HEK293 (cell line): ENCODE measurements around the gene MLLT3.
A peak's percentile ranks its signal among the peaks of the same experiment; 100 is the strongest.

ENCODE experiments used
- CTCF ChIA-PET: fragments of 350-600 bp; formaldehyde crosslinking; extraction: SDS; loops from one replicate; lab custom pipeline; 2021; ENCODE audit warnings: antibody characterized with exemption; lab: Yijun Ruan, JAX
- POLR2A ChIA-PET: fragments of 300-600 bp; formaldehyde crosslinking; extraction: SDS; loops from one replicate; lab custom pipeline; 2020; ENCODE audit warnings: antibody characterized with exemption, inconsistent platforms; lab: Yijun Ruan, JAX
- H3K27ac ChIP-seq: fragments of 200-500 bp; sonication (Bioruptor generic); 2 replicates; pipeline ENCODE4 v1.5.1; 2014; ENCODE audit warnings: low read depth, low read length, control low read depth, inconsistent platforms; ENCODE audit errors: extremely low read depth
- H3K36me3 ChIP-seq, 2 experiments: fragments of 200-500 bp in 1 of 2; sonication (Bioruptor generic) in 1 of 2; 1 replicate in 1 of 2; 2 replicates in 1 of 2; pipeline ENCODE4 v1.5.1; 2014 to 2017; ENCODE audit warnings: inconsistent platforms in 2 of 2, low read length in 2 of 2; ENCODE audit not compliant: control insufficient read depth in 2 of 2, insufficient read depth in 1 of 2
- H3K4me1 ChIP-seq: fragments of 200-500 bp; sonication (Bioruptor generic); 2 replicates; pipeline ENCODE4 v1.5.1; 2014; ENCODE audit warnings: mild to moderate bottlenecking, low read length, inconsistent platforms; ENCODE audit not compliant: control insufficient read depth, insufficient read depth
- H3K4me3 ChIP-seq: 2 replicates; pipeline ENCODE4 v1.5.1; 2011; ENCODE audit warnings: low read depth, mild to moderate bottlenecking, control low read depth, low read length, moderate library complexity
- H3K9me3 ChIP-seq: fragments of 200-500 bp; sonication (Bioruptor generic); 2 replicates; pipeline ENCODE4 v1.5.1; 2014; ENCODE audit warnings: low read depth, low read length, inconsistent platforms; ENCODE audit not compliant: control insufficient read depth, insufficient read depth
- MYNN ChIP-seq: fragments of 450-650 bp; formaldehyde crosslinking; IDR thresholded peaks from 2 replicates; pipeline ENCODE4 v1.5.1; 2016; ENCODE audit warnings: missing biosample characterization, missing genetic modification characterization, borderline replicate concordance
- OSR2 ChIP-seq: fragments of 450-650 bp; formaldehyde crosslinking; IDR thresholded peaks from 2 replicates; pipeline ENCODE4 v1.5.1; 2016; ENCODE audit warnings: missing biosample characterization, missing genetic modification characterization
- PRDM1 ChIP-seq: fragments of 450-650 bp; formaldehyde crosslinking; IDR thresholded peaks from 2 replicates; pipeline ENCODE4; 2016; ENCODE audit warnings: missing biosample characterization, missing genetic modification characterization
- PRDM10 ChIP-seq: fragments of 450-650 bp; formaldehyde crosslinking; IDR thresholded peaks from 2 replicates; pipeline ENCODE4 v1.5.1; 2016; ENCODE audit warnings: missing biosample characterization, missing genetic modification characterization
- ZBTB17 ChIP-seq: fragments of 450-650 bp; formaldehyde crosslinking; IDR thresholded peaks from 2 replicates; pipeline ENCODE4 v1.5.1; 2016; ENCODE audit warnings: missing biosample characterization, missing genetic modification characterization
- ZBTB44 ChIP-seq: fragments of 450-650 bp; IDR thresholded peaks from 2 replicates; pipeline ENCODE4 v1.5.1; 2018; ENCODE audit warnings: missing biosample characterization, mild to moderate bottlenecking, missing genetic modification characterization
- ZNF121 ChIP-seq: fragments of 450-650 bp; formaldehyde crosslinking; IDR thresholded peaks from 2 replicates; pipeline ENCODE4 v1.5.1; 2016; ENCODE audit warnings: missing biosample characterization, missing genetic modification characterization
- ZNF148 ChIP-seq: fragments of 450-650 bp; formaldehyde crosslinking; IDR thresholded peaks from 2 replicates; pipeline ENCODE4 v1.5.0; 2017; ENCODE audit warnings: missing biosample characterization, missing genetic modification characterization, borderline replicate concordance
- ZNF398 ChIP-seq: fragments of 450-650 bp; formaldehyde crosslinking; IDR thresholded peaks from 2 replicates; pipeline ENCODE4 v1.5.1; 2017; ENCODE audit warnings: missing biosample characterization, missing genetic modification characterization
- ZNF449 ChIP-seq: fragments of 450-650 bp; formaldehyde crosslinking; IDR thresholded peaks from 2 replicates; pipeline ENCODE4 v1.5.1; 2017; ENCODE audit warnings: missing biosample characterization, mild to moderate bottlenecking, missing genetic modification characterization, moderate library complexity
- ZNF501 ChIP-seq: fragments of 450-650 bp; formaldehyde crosslinking; IDR thresholded peaks from 2 replicates; pipeline ENCODE4 v1.5.1; 2016; ENCODE audit warnings: missing biosample characterization, missing genetic modification characterization
- ZNF654 ChIP-seq: fragments of 450-650 bp; formaldehyde crosslinking; IDR thresholded peaks from 2 replicates; pipeline ENCODE4 v1.5.1; 2016; ENCODE audit warnings: low read depth, missing biosample characterization, missing genetic modification characterization
- ZNF830 ChIP-seq: fragments of 450-650 bp; IDR thresholded peaks from 2 replicates; pipeline ENCODE4 v1.5.0; 2018; ENCODE audit warnings: missing biosample characterization, missing genetic modification characterization, low read depth, mild to moderate bottlenecking, moderate library complexity

Gene MLLT3

GRCh38 chr9:20557890-20558565 lies 64.3 kb downstream of the MLLT3 start:
- Histone ChIP-seq H3K36me3 (no peaks in the 10 kb centered on the region), H3K9me3 (no peaks in the 10 kb centered on the region), H3K4me1 (peaks cover 45% of the 10 kb centered on the region), H3K4me3 (no peak overlapping the region), H3K27ac (no peak overlapping the region; the same call in 1 of the 2 replicates)
- POLR2A ChIA-PET, result no interaction called here
- TF ChIP-seq MYNN (no peak), ZNF654 (no peak), ZNF121 (no peak), ZNF449 (no peak), ZBTB17 (tag by site-specific recombination) (peak; percentile 35; the same call in 1 of the 2 replicates), OSR2 (tag by site-specific recombination) (0 out of 2 replicates have a peak, but pooled peaks have one; percentile 9), PRDM10 (tag by site-specific recombination) (no peak), ZNF398 (tag by site-specific recombination) (0 out of 2 replicates have a peak, but pooled peaks have one; percentile 10), ZNF501 (tag by site-specific recombination) (no peak)
- CTCF ChIA-PET, result interaction anchor here (1.1 to 1.2 kb wide), 2 partner anchors 51 to 181 kb away, joined by 3 read pairs; no protein-coding TSS in a partner anchor

- CTCF ChIA-PET, result interaction anchor here (0.9 kb wide), 1 partner anchor 384 kb away, joined by 3 read pairs; no protein-coding TSS in a partner anchor
- TF ChIP-seq ZNF830 (tag by site-specific recombination) (no peak), ZNF398 (tag by site-specific recombination) (no peak), OSR2 (tag by site-specific recombination) (no peak), PRDM1 (tag by site-specific recombination) (no peak), ZBTB44 (no peak), ZNF148 (tag by site-specific recombination) (no peak)
- TF ChIP-seq, all 188 proteins: peak for 0
- POLR2A ChIA-PET, result no interaction called here
- Histone ChIP-seq H3K4me3 (no peak overlapping the region), H3K27ac (no peak overlapping the region), H3K36me3 (no peaks in the 10 kb centered on the region), H3K4me1 (peaks cover 43% of the 10 kb centered on the region), H3K9me3 (no peaks in the 10 kb centered on the region)
Observed at GRCh38 chr9:20557285-20557684, 65.0 kb downstream of the MLLT3 start.
